Measurements from ENCODE around the gene CCNYL1. TPM values are rescaled to one million over a fixed set of nuclear protein-coding genes. Genes with fewer than 3 reads are reported as not detected.
"Not testable (repeated sequence)": the region's sequence is repeated elsewhere in the genome, so short reads cannot be mapped to it uniquely, and the experiment has no call there.

Gene CCNYL1
- total and polyA plus RNA-seq, 9 donors: 4.3 to 13.8 (median 7.4) TPM

DNA sequence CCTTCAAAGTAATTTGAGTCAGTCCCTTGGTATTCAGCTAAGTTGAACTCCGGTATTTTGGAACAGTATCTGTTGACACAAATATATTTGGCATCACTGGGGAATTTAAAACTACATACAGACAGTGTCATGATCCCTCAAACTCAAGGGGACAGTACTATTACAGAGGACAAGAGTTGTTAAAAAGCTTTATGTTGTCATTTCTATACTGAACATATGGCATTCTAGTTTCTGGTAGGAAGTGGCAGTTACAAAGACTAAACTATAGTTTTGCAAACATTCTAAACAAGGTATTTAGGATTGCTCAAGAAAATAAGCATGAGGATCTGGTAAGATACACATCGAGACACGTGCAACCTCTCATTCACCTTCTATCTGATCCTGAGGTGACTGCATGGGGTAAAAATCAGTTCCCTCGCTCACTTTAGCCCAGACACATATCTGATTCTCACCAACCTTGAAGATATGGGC is 16.6 kb upstream of the CCNYL1 start:
- WGBS, 3 donors: 51 to 63% (median 53%) methylated on average over 4 of the region's 4 CpGs
- intact Hi-C loops (cut with DNase I): no loop called here
- no peaks in the 10 kb centered on the region for H3K27me3 ChIP-seq
- no peaks in the 10 kb centered on the region for H3K4me1 ChIP-seq (ENCODE audit: insufficient read depth)
- TF ChIP-seq, protein P1, sequence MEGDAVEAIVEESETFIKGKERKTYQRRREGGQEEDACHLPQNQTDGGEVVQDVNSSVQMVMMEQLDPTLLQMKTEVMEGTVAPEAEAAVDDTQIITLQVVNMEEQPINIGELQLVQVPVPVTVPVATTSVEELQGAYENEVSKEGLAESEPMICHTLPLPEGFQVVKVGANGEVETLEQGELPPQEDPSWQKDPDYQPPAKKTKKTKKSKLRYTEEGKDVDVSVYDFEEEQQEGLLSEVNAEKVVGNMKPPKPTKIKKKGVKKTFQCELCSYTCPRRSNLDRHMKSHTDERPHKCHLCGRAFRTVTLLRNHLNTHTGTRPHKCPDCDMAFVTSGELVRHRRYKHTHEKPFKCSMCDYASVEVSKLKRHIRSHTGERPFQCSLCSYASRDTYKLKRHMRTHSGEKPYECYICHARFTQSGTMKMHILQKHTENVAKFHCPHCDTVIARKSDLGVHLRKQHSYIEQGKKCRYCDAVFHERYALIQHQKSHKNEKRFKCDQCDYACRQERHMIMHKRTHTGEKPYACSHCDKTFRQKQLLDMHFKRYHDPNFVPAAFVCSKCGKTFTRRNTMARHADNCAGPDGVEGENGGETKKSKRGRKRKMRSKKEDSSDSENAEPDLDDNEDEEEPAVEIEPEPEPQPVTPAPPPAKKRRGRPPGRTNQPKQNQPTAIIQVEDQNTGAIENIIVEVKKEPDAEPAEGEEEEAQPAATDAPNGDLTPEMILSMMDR (IDR thresholded peaks at IDR 0.05): no peak
- TF ChIP-seq EP300 (IDR thresholded peaks at IDR 0.05) (no peak), POLR2A (IDR thresholded peaks at IDR 0.05) (no peak)
- H3K27ac ChIP-seq: no peak overlapping the region
- no peak overlapping the region for H3K4me3 ChIP-seq
- no peaks in the 10 kb centered on the region for H3K36me3 ChIP-seq
- no peaks in the 10 kb centered on the region for H3K9me3 ChIP-seq
- no peak for DNase-seq

- TF ChIP-seq POLR2A (IDR thresholded peaks at IDR 0.05) (no peak), EP300 (IDR thresholded peaks at IDR 0.05) (no peak)
- TF ChIP-seq, protein P1 (IDR thresholded peaks at IDR 0.05): no peak
- H3K9me3 ChIP-seq: no peaks in the 10 kb centered on the region
- intact Hi-C loops (cut with DNase I): no loop called here
- H3K4me1 ChIP-seq (ENCODE audit: insufficient read depth): no peaks in the 10 kb centered on the region
- DNase-seq: no peak
- no peak overlapping the region for H3K4me3 ChIP-seq
- H3K36me3 ChIP-seq: no peaks in the 10 kb centered on the region
- H3K27me3 ChIP-seq: no peaks in the 10 kb centered on the region
- WGBS, 3 donors: 68 to 76% (median 76%) methylated on average over 4 of the region's 4 CpGs
- no peak overlapping the region for H3K27ac ChIP-seq
These were observed 16.1 kb upstream of the CCNYL1 start for GRCh38 chr2:207695293-207695692.

DNA sequence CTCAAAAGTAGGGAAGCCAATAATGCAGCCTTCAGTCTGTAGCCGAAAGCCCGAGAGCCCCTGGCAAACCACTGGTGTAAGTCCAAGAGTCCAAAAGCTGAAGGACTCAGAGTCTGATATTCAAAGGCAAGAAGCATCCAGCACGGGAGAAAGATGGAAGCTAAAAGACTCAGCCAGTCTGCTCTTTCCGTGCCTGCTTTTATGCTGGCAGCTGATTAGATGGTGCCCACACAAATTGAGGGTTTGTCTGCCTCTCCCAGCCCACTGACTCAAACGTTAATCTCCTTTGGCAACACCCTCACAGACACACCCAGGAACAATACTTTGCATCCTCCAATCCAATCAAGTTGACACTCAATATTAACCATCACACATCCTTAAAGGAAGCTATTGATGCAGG is 14.5 kb upstream of the CCNYL1 start:
- DNase-seq; H3K4me1 ChIP-seq (ENCODE audit: insufficient read depth); H3K9me3 ChIP-seq; H3K36me3 ChIP-seq; H3K4me3 ChIP-seq; intact Hi-C loops (cut with DNase I); H3K27ac ChIP-seq; H3K27me3 ChIP-seq: not testable (repeated sequence)
- WGBS, 3 donors: 58 to 78% (median 74%) methylated on average over 5 of the region's 5 CpGs

GRCh38 chr2:207697411-207697810 is 14.0 kb upstream of the CCNYL1 start:
- 0 to 44% (median 26%) methylated on average over 1 of the region's 1 CpG for WGBS, 3 donors
- no peaks in the 10 kb centered on the region for H3K36me3 ChIP-seq
- no peak for DNase-seq
- TF ChIP-seq, protein P1 (IDR thresholded peaks at IDR 0.05): no peak
- TF ChIP-seq EP300 (IDR thresholded peaks at IDR 0.05): no peak
- TF ChIP-seq POLR2A (IDR thresholded peaks at IDR 0.05): no peak
- no peaks in the 10 kb centered on the region for H3K9me3 ChIP-seq
- H3K27me3 ChIP-seq: no peaks in the 10 kb centered on the region
- H3K4me1 ChIP-seq (ENCODE audit: insufficient read depth): no peaks in the 10 kb centered on the region
- intact Hi-C loops (cut with DNase I): no loop called here
- H3K27ac ChIP-seq: no peak overlapping the region
- H3K4me3 ChIP-seq: no peak overlapping the region

- H3K27ac ChIP-seq: no peak overlapping the region
- no peaks in the 10 kb centered on the region for H3K9me3 ChIP-seq
- no peak overlapping the region for H3K4me3 ChIP-seq
- H3K27me3 ChIP-seq: no peaks in the 10 kb centered on the region
- H3K4me1 ChIP-seq (ENCODE audit: insufficient read depth): no peaks in the 10 kb centered on the region
- no peaks in the 10 kb centered on the region for H3K36me3 ChIP-seq
- TF ChIP-seq, protein P1 (IDR thresholded peaks at IDR 0.05): no peak
- TF ChIP-seq EP300 (IDR thresholded peaks at IDR 0.05) (no peak), POLR2A (IDR thresholded peaks at IDR 0.05) (no peak)
- WGBS, 3 donors: 90 to 95% (median 94%) methylated on average over 5 of the region's 5 CpGs
- no peak for DNase-seq
- intact Hi-C loops (cut with DNase I): no loop called here
These were observed 13.1 kb upstream of the CCNYL1 start for GRCh38 chr2:207698301-207698700.

Data from ovary (tissue), 9 donors.